GM18873 (cell line): Measurements from ENCODE around the gene TOB1.
"Not testable (repeated sequence)": the region's sequence is repeated elsewhere in the genome, so short reads cannot be mapped to it uniquely, and the experiment has no call there.

Experiments
- ATAC-seq: cut with Tn5 transposase; IDR thresholded peaks from one replicate; pipeline ENCODE4 v1.9.1; 2021; ENCODE audit warnings: mild to moderate bottlenecking, moderate library complexity, moderate number of reproducible peaks; ENCODE audit not compliant: unreplicated experiment, low FRiP score

The TOB1 gene

GRCh38 chr17:50871898-50872297 lies 5.7 kb upstream of the TOB1 start:
- no peak for ATAC-seq

- ATAC-seq = no peak
Measured at GRCh38 chr17:50871364-50871763, 5.2 kb upstream of the TOB1 start.

- ATAC-seq = no peak
Measured at GRCh38 chr17:50868602-50869001, 2.4 kb upstream of the TOB1 start.

GRCh38 chr17:50868140-50868438 lies 1.9 kb upstream of the TOB1 start:
- ATAC-seq = no peak

GRCh38 chr17:50867363-50868139 lies 1.4 kb upstream of the TOB1 start:
- peak; percentile 24 for ATAC-seq

GRCh38 chr17:50866950-50867362 lies 802 bp upstream of the TOB1 start:
- ATAC-seq = peak; percentile 9

GRCh38 chr17:50865868-50866260 lies 290 bp downstream of the TOB1 start:
- ATAC-seq = peak; percentile 7

- ATAC-seq = peak; percentile 16
Measured at GRCh38 chr17:50865060-50865867, 890 bp downstream of the TOB1 start.

GRCh38 chr17:50864747-50865059 lies 1.5 kb downstream of the TOB1 start:
- no peak for ATAC-seq

- no peak for ATAC-seq
Measured at GRCh38 chr17:50863931-50864330, 2.2 kb downstream of the TOB1 start.

GRCh38 chr17:50863221-50863843 lies 2.8 kb downstream of the TOB1 start:
- no peak for ATAC-seq

- ATAC-seq = no peak
Measured at GRCh38 chr17:50861822-50862528, 4.2 kb downstream of the TOB1 start.

- ATAC-seq = no peak
Measured at GRCh38 chr17:50861334-50861676, 4.8 kb downstream of the TOB1 start.

GRCh38 chr17:50859727-50860126 lies 6.4 kb downstream of the TOB1 start:
- not testable (repeated sequence) for ATAC-seq

GRCh38 chr17:50858486-50859225 lies 7.5 kb downstream of the TOB1 start:
- ATAC-seq = no peak

GRCh38 chr17:50856431-50856830 lies 9.7 kb downstream of the TOB1 start:
- no peak for ATAC-seq

GRCh38 chr17:50855708-50856330 lies 10.3 kb downstream of the TOB1 start:
- no peak for ATAC-seq

GRCh38 chr17:50853781-50854180 lies 12.4 kb downstream of the TOB1 start:
- ATAC-seq = no peak

GRCh38 chr17:50853015-50853615 lies 13.0 kb downstream of the TOB1 start:
- no peak for ATAC-seq

GRCh38 chr17:50850640-50851039 lies 15.5 kb downstream of the TOB1 start:
- ATAC-seq = no peak
